Activated T-helper 1 cell treated with Interleukin-2 at 50 U/mL for 16 hours (primary cell): ENCODE results near the gene COX8C.
A peak's percentile ranks its signal among the peaks of the same experiment; 100 is the strongest.
"Not testable (repeated sequence)": the region's sequence is repeated elsewhere in the genome, so short reads cannot be mapped to it uniquely, and the experiment has no call there.

Experiments
- DNase-seq: peaks from one replicate; pipeline ENCODE4 v3.0.0-alpha.2; 2020; ENCODE audit warnings: low read depth

COX8C gene

DNA sequence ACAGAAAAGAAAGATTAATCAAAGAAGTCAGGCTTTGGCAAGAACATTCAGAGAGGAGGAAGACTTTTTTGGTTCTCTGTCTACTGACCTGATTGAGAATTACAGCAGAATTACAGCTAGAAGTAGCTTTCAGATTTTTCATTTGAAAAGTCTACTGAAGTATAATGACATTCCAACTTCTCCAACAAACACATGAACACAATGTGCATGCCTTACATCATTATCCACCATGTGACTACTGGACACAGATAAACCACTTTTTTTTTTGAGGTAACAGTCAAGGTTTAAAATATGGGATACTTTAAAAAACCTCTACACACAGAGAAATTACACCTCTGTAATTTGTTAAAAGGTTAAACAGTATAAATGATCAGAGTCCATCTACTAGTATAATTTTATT, 26.5 kb upstream of the COX8C start:
- DNase-seq = no peak

DNA sequence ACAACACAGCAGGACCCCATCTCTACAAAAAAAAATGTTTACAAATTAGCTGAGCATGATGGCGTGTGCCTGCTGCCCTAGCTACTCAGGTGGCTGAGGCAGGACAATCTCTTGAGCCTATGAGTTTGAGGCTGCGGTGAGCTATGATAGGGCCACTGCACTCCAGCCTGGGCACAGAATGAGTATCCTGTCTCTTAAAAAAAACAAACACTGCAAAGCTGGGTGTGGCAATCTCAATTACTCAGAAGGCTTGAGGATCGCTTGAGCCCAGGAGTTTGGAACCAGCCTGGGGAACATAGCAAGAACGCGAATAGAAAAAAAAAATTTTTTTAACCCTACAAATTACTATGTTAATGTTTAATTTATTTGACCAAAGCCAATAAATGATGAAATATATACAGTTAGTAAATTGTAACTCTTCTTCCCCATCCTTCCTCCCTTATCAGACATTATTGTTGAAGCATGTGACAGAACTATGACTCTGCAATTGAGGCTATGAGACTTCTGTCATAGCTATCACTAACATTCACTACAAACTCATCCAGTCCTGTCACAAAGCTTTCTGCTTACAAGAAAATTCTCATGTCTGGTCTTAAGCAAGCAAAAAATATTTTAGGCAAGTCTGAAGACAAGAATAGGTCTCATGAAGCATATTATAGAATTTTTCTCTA, 23.9 kb upstream of the COX8C start:
- no peak for DNase-seq

DNA sequence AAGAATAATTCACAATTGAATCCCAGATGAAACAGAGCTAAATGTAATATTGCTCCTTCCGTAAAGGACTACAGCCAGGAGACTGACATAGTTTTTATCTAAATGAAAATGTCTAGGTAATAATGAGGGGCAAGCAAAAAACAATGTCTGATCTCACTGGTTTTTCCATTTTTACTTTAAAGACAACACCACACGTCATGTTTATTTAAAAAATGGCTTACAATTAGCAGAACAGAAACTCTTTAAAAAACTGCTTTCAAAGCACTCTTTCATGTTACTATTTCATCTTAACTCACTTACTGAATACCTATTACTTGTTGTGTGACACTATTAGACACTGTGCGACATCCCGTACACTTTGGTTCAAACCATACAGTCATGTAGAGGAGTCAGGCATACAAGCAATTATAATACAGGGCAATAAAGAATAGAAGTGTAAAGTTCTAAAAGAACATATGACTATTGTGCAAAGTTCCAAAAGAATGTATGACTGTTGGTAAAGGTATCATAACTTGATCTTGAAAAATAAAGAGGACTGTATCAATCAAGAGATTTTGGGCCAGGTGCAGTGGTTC, 23.3 kb upstream of the COX8C start:
- DNase-seq = no peak

DNA sequence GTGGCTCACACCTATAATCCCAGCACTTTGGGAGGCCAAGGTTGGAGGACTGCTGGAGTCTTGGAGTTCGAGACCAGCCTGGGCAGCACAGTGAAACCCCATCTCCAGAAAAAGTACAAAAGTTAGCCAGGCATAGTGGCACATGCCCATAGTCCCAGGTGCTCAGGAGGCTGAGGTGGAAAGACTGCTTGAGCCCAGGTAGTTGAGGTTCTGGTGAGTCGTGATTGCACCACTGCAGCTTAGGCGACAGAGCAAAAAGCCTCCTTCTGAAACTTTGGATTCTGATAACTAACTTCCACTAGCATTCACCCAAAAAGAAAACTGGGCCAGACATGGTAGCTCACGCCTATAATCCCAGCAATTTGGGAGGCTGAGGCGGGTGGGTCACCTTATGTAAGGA, 20.8 kb upstream of the COX8C start:
- no peak for DNase-seq

DNA sequence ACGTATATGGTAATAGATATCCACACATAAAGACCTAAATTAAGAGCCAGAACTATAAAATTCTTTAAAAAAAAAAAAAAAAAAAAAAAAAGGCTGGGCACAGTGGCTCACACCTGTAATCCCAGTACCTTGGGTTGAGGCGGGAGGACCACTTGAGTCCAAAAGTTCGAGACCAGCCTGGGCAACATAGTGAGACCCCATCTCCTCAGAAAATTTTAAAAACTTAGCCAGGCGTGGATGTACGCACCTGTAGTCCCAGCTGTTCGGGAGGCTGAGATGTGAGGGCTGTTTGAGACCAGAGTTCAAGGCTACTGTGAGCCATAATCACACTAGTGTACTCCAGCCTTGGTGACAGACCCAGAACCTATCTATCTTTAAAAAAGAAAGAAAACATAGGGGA, 18.4 kb upstream of the COX8C start:
- no peak for DNase-seq

DNA sequence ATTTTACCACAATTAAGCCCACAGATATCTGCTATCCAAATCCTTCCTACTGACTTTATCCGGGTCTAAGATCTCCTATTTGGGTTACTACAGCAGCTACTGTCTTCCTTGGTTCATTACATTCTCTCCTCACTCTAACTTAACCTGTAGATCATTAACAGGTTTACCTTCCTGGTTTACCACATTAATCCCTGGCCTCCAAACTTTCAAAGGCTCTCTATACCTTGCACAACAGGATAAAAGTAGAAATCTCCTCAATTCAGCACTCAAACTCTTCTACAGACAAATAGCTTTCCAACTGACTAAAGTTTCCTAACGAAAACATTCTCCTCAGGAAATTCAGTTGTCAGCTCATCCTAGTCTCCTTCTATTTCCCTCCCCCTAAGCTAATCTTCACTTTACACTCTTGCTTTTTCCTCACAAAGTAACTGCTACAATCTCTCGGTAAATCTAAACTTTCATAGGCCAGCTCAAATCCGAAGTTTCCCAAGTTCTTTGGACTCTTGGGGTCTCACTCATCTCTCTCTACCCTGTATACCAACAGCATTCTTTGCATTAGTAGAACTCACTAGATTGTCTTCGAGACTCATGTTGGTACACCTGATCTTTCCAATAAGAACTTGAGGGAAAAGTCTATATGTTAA, 16.9 kb upstream of the COX8C start:
- no peak for DNase-seq

DNA sequence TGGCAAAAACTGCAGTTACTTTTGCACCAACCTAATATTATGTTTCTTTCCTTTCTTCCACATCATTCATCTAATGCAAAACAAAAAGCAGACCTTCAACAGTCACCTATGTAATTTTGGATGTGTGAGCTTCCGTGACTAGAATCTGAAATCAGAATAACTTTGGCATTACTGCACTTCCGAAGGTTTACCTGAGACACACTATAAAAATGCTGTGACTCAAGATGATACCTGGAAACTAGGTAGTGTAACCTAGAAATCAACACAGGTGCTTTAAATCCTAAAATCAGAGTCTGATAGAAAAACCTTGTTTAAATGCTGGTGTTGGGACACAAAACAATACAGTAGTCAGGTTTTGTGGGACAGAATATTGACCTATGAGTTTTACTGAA, 16.4 kb upstream of the COX8C start:
- DNase-seq = no peak

DNA sequence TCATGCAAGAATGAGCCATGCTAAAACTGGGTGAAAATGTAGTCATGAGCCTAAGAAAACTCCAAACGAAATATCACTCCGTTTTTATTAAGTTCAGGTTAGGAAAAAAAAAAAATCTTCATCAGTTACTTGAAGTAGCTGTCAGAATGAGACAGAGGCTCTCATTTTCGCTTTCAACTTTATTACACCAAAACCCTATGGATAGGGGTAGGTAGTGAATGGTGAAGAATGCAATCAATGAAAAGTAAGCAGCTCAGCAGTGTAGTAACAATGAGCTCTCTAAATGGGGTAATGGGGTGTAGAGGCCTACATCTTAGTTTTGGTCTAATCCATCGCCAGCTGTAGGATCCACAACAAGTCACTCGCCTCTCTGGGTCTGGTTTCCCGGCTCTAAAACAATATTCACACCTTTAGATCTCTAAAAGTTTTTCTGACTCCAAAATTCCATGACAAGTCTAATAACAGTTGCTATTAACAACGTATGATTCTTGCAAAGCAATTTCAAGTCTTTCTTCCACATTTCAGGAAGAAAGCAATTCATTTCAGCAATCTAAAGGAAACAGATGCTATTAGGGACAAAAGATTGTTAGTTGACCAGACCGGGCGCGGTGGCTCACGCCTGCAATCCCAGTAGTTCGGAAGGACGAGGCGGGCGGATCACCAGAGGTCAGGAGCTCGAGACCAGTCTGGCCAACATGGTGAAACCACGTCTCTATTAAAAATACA, 15.8 kb upstream of the COX8C start:
- no peak for DNase-seq

DNA sequence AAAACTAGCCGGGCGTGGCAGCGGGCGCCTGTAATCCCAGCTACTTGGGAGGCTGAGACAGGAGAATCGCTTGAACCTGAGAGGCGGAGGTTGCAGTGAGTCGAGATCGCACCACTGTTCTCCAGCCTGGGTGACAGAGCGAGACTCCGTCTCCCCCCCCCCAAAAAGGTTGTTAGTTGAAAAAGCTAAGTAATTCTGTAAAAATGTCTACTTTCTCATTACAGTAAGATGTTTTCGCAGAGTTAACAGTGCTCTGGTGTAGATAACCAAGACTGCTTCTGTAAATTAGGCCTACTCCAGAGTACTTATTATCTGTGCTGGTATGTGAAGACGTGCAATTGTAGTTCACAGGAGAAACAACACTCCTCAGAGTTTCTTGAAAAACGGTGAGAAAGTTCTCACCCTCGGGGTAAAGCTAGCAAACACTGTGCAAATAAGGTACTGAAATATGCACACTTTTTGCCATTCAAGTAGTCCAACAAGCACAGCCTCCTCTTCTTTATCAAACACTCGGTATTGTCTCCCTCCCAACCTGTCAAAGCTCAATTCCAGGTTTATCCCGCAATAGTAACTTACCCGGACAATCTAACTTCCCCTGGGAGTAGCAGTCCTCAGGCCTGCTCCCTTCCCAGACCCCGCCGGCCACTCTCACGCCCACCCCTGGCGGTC, 15.1 kb upstream of the COX8C start:
- DNase-seq = no peak

DNA sequence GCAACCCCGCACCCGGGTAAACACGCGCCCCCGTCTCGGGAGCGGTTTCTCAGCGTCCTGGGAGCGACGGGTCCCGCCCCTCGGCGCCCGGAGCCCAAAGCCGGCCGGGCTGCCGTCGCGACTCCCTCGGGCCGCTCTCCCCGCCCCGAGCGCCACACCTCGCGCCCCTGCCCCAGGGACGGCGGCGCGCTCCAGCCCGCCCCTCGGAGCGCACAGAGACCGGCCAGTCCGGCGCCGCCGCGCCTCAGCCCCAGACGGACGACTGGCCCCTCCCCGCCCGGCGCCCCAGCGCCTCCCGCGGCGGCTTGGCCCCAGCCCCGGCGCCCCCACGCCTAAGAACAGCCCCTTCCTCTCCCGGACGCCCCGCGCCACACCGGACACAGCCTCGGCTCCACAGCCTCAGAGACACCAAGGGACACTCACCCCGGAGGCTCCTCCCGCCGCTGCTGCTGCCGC, 14.6 kb upstream of the COX8C start:
- no peak for DNase-seq

DNA sequence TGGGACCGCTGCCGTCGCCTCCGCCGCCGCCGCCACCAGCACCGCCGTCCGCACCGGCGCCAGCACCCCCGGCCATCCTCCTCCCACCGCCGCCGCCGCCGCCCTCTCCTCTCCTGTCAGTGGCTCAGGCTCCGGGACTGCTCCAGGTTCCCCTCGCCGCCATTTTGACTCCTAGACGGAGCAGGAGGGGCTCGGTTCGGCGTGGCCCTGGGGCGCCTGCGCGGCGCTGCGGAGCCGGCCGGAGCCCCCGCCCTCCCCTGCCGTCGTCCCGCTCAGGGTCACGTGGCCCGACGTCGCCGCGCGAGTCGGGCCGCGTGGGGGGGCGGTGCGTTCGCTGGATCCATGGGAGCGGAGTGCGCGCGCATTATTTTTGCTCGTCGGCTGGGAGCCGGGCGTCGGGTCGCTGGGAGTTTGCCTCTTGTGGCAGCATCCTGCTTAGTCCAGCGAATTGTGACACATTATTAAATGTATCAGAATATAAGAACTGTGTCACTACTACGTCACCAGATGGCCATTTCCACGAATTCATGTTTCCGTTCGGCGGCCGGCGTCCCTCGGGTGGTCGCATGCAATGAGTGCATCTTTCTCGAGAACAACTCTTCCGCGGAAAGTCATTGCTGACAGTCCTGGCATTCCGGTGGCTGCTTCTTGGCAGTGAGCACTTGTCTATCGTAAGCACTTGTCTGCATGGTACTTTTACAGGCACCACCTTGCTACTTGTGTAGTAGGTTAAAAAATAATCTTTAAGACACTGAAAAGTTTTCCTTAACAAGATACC, 13.9 kb upstream of the COX8C start, which contains the start of gene BTBD7:
BTBD7 (minus strand) TSS at position 184 of the 778 bp plus-strand sequence. CDS start 36,985 bp downstream, outside the sequence.
- peak; percentile 94 for DNase-seq

DNA sequence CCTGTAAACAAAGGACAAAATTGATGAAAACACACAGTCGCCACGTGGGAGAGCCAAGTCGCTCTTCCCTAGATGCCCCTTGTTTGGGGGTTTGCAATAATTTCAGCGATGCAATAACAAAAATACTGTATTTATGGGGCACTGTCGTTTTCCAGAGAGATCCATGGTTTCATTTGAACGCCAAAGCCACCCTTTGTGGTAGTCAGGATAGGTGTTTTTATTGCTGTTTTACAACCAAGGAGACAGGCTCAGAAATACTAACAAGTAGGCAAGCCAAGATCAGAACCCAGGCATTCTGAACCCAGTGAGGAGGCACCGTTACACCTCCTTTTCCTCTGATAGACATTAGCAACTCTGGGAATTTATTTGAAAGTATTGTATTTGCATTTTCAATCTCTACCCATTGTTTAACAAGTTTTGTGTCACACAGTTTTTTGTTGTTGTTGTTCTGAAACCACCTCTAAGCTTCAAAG, 13.3 kb upstream of the COX8C start:
- no peak for DNase-seq

DNA sequence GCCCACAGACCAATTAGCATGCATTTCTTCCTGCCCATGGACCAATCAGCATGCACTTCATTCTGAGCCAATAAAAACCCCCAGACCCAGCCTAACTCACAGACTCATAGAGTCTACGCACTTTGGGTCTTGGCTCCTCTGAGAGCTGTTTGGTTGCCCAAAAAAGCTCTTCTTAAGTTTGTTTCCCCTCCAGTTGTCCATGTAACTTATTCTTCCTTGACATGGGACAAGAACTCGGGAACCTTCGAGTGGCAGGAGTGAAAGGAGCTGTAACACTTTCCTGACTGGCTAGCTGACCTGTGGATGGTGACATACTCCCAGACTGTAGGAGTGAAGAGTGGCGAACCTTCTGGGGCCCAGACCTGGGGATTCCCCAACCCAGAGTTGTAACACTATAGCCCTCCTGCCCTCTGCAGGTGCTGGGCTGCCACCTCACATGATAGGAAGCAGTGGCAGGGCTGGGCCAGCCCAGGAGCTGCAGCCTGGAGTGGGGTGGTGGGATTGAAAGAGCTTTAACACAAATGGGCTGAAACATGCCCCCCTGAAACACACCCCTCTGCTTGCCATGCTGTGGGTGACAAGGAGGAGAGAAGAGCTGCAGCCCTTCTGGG, 9.7 kb upstream of the COX8C start:
- DNase-seq = no peak

DNA sequence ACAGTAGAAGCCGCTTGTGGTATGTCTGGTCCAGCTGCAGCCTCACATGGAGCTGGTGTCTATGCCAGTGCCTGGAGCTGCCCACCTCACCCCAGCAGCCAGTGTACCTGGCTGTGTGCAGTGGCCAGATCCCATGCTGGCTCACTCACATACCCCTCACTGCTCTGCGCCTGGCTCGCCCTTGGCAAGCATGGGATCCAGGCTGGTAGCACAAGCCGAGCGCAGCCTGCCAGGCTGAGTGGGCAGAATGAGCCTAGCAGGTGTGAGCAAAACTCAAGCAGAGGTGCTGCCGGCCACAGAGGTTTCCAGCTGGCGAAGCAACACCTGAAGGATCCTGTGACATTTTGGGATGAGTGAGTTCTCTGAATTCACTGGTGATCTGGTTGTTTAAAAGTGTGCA, 9.1 kb upstream of the COX8C start:
- DNase-seq = no peak

DNA sequence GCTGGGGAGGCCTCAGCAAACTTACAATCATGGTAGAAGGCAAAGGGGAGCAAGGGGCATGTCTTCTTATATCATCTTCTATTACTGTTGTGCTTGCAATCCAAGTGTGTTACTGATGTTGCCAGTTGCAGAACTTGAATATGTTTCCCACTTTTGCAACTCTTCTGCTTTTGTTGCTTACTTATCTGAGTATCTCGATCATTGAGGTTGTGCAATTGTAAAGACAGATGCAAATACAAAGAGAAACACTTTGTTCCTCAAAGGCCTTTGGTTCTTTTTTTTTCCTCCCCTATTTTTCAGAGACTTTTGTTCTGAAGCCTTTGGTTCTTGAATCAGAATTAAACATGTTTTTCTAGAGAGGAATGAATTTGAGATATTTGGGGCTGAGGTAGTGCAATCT, 3.7 kb upstream of the COX8C start:
- DNase-seq = no peak

DNA sequence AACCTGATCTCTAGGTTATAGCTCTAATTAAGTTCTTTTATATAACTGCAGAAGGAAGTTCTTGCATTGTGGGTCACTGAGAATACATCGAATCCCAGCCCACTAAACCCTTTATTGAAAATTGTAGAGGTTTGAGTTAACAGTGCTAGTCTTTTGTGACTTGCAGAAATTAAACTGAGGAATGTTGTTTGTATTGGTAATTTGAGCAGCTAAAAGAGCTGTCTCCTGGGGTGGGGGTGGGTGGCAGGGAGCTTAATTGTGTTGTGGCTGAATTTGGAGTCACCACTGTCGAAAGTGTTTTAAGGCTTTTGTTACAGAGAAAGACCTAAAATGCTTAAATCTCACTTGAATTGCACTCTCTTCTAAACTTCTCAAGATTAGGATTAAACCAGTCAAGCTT, 3.2 kb upstream of the COX8C start:
- no peak for DNase-seq

DNA sequence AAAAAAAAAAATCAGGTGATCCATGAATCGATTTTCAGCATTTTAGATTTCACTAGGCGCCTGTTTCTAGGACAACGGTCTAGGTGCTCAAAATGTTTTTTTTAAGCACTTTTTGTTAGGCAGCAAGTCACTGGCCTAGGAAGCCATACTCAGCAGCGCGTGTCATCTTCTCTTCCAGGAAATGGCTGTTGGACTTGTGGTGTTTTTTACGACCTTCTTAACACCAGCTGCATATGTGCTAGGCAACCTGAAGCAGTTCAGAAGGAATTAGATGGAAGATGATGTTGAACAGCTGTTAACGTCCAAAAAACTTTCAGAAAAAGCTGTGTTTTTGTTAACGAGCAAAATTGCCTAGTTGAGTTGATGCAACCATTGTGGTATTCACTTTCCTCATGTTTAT, 868 bp downstream of the COX8C start:
- no peak for DNase-seq

DNA sequence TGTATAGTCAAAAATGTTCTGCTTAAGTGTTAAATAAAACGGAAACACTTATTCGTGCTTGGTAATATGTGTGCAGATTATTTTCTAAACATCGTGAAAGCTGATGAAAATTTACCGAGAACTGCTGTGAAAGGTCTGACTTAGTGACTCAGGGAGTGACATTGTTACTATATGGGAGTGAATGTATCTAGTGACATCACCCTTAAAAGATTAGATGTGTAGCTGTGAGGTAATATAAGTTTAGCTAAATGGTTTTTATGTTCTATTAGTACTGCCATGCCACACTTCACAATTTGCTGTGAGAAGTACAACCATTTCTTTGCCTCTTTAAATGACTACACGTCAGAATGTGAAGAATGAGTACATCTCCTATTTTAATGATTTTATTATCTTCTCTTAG, 1.3 kb downstream of the COX8C start:
- no peak for DNase-seq

DNA sequence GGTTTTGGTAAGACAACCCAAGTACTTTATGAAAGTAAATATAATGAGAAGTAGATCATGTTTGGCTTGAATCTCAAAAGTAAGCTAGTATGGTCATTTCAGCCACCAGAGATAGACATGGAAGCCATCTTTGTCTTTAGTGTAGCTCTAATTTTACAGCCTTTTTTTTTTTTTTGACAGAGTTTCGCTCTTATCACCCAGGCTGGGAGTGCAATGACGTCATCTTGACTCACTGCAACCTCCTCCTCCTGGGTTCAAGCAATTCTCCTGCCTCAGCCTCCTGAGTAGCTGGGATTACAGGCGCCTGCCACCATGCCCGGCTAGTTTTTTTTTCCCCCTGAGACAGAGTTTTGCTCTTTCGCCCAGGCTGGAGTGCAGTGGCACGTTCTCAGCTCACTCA, 7.9 kb downstream of the COX8C start:
- DNase-seq = not testable (repeated sequence)

DNA sequence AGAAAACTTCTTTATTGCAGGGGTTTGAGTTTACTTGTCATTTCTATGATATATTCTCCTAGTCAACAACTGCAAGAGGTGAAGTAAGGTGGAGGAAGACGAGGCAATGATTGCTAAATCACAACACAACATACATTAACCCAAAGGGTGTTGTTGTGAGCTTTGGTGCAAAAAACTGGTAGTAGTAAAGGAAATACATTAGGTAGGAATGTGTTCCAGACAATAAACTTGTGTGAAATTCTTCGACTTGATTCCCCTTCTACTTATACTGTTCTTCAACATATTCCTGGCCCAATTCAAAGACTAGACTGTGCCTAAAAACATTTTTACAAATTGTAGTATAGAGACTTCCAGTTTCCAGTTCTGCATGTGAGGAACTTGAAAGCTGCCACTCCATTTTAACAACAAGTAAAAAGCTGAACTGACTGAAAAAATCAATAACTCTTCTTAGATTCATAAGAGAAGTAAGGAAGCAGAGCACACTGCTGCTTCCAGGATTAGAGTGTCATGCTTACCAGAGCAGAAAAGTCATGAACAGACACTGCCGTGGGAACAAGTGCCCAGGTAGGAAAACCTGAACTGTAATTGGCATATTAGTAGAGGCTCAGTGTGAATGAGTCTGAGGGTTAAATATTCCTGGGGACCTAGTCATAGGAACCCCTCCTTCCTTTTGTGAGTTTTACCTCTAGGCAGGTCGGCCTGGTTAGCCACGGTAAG, 22.2 kb downstream of the COX8C start:
- no peak for DNase-seq
